Calu3 (cell line): ENCODE data around the gene FCHSD2. TPM values are rescaled to one million over a fixed set of nuclear protein-coding genes. Genes with fewer than 3 reads are reported as not detected.

ENCODE experiments used
- BruUV-seq: library from RNA; stranded (reverse); fragments of 400-500 nt; replicated peaks from 2 replicates; lab custom pipeline; 2021; lab: Mats Ljungman, UMichigan
- CTCF ChIA-PET: fragments of 300-600 bp; sonication (Branson Sonifier 250); formaldehyde crosslinking; loops from one replicate; lab custom pipeline; 2022; ENCODE audit warnings: antibody characterized with exemption; lab: Charles Lee
- DNase-seq: peaks from one replicate; pipeline ENCODE4 v3.0.0; 2022
- H3K27ac Mint-ChIP-seq: one replicate; pipeline ENCODE4 v1.8.0; 2022; ENCODE audit warnings: mixed read lengths; ENCODE audit not compliant: unreplicated experiment
- H3K27me3 Mint-ChIP-seq: one replicate; pipeline ENCODE4 v1.8.0; 2022; ENCODE audit warnings: mixed read lengths; ENCODE audit not compliant: unreplicated experiment
- H3K36me3 Mint-ChIP-seq: one replicate; pipeline ENCODE4 v1.8.0; 2022; ENCODE audit warnings: mild to moderate bottlenecking, moderate library complexity, mixed read lengths; ENCODE audit not compliant: insufficient read depth, unreplicated experiment
- H3K4me1 Mint-ChIP-seq: one replicate; pipeline ENCODE4 v1.8.0; 2022; ENCODE audit warnings: mild to moderate bottlenecking, low read depth, mixed read lengths; ENCODE audit not compliant: unreplicated experiment
- H3K4me3 Mint-ChIP-seq: one replicate; pipeline ENCODE4 v1.8.0; 2022; ENCODE audit warnings: mild to moderate bottlenecking, low read depth, moderate library complexity, mixed read lengths; ENCODE audit not compliant: unreplicated experiment
- H3K9me3 Mint-ChIP-seq: one replicate; pipeline ENCODE4 v1.8.0; 2022; ENCODE audit warnings: low read depth, mixed read lengths; ENCODE audit not compliant: unreplicated experiment
- CTCF ChIP-seq: fragments of 200-600 bp; IDR thresholded peaks from one replicate; pipeline ENCODE4 v1.8.0; 2022; ENCODE audit warnings: antibody characterized with exemption; ENCODE audit not compliant: unreplicated experiment
- intact Hi-C: fragments of 100-400 bp; cut with micrococcal nuclease; formaldehyde crosslinking; loops from one replicate; pipeline ENCODE4 v1.10.0; 2022; ENCODE audit not compliant: unreplicated experiment
- total RNA-seq: library from RNA; stranded (reverse); gene quantifications from 2 replicates; pipeline ENCODE4 v1.2.3, GENCODE V29; 2022

FCHSD2 gene
- total RNA-seq, 1 experiment from 2014 or later: 16.2 TPM

GRCh38 chr11:73121692-73122091 lies 20.4 kb downstream of the FCHSD2 start:
- Mint-ChIP-seq H3K4me1 (no peaks in the 10 kb centered on the region), H3K27me3 (no peaks in the 10 kb centered on the region), H3K36me3 (no peaks in the 10 kb centered on the region), H3K4me3 (no peak overlapping the region), H3K27ac (no peak overlapping the region), H3K9me3 (no peaks in the 10 kb centered on the region)
- no peak for DNase-seq
- no TSS peak for BruUV-seq
- intact Hi-C loops: no loop called here
- no peak for TF ChIP-seq CTCF
- CTCF ChIA-PET: interaction anchor here (1.2 kb wide), 1 partner anchor 21 kb away, joined by 3 read pairs; no protein-coding TSS in a partner anchor

GRCh38 chr11:73117071-73117470 lies 25.0 kb downstream of the FCHSD2 start:
- no TSS peak for BruUV-seq
- H3K9me3 Mint-ChIP-seq: no peaks in the 10 kb centered on the region
- intact Hi-C loops: no loop called here
- TF ChIP-seq CTCF: no peak
- no peaks in the 10 kb centered on the region for H3K36me3 Mint-ChIP-seq
- H3K27me3 Mint-ChIP-seq: no peaks in the 10 kb centered on the region
- no peak for DNase-seq
- H3K4me1 Mint-ChIP-seq: no peaks in the 10 kb centered on the region
- CTCF ChIA-PET: no interaction called here
- H3K4me3 Mint-ChIP-seq: no peak overlapping the region
- no peak overlapping the region for H3K27ac Mint-ChIP-seq

- no peak for DNase-seq
- no peak overlapping the region for H3K27ac Mint-ChIP-seq
- H3K4me1 Mint-ChIP-seq: no peaks in the 10 kb centered on the region
- H3K27me3 Mint-ChIP-seq: no peaks in the 10 kb centered on the region
- intact Hi-C loops: no loop called here
- no peak for TF ChIP-seq CTCF
- no peak overlapping the region for H3K4me3 Mint-ChIP-seq
- no peaks in the 10 kb centered on the region for H3K9me3 Mint-ChIP-seq
- CTCF ChIA-PET: no interaction called here
- H3K36me3 Mint-ChIP-seq: no peaks in the 10 kb centered on the region
- no TSS peak for BruUV-seq
These were observed 25.5 kb downstream of the FCHSD2 start for GRCh38 chr11:73116636-73117035.

GRCh38 chr11:73114835-73115220 lies 27.3 kb downstream of the FCHSD2 start:
- TF ChIP-seq CTCF: no peak
- no peak overlapping the region for H3K27ac Mint-ChIP-seq
- no TSS peak for BruUV-seq
- H3K4me3 Mint-ChIP-seq: no peak overlapping the region
- DNase-seq: no peak
- H3K4me1 Mint-ChIP-seq: no peaks in the 10 kb centered on the region
- intact Hi-C loops: no loop called here
- no peaks in the 10 kb centered on the region for H3K27me3 Mint-ChIP-seq
- CTCF ChIA-PET: no interaction called here
- H3K9me3 Mint-ChIP-seq: peaks cover 7% of the 10 kb centered on the region
- H3K36me3 Mint-ChIP-seq: no peaks in the 10 kb centered on the region
